Lung microvascular endothelial cell (primary cell): ENCODE data around the gene SDK1. TPM values are rescaled to one million over a fixed set of nuclear protein-coding genes. Genes with fewer than 3 reads are reported as not detected.

Experiments
- DNase-seq, 2 donors: peaks; one replicate each; pipeline versions ENCODE4 v3.0.0 to v3.0.0-alpha.2; 2010; ENCODE audit warnings: low read depth in 2 of 2
- total RNA-seq: library from RNA; depleted of rRNA; stranded (reverse); fragments of >200 nt; gene quantifications from 2 replicates; pipeline ENCODE4 v1.2.1, GENCODE V29; 2014

SDK1 gene
- total RNA-seq, 1 donor from 2014 or later = 0.79 TPM

DNA sequence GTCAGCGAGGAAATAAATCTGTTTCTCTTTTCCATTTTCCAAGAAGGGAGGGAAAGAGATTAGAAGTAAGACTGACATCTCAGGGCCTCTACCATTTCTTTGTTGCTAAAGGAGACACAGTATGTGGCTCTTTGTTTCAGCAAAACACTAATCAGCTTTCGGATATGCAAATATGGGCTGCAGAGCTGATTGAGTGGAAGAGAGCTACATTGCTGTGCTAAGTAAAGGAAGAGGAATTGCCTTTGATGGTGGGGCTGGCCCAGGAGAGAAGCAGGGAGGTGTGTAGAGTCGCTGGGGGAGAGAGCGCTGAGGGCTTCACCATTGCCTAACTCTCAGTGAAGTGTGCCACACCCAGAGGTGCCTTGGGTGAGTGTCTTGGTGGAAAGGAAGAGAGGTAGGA, 284.8 kb downstream of the SDK1 start:
- DNase-seq = no peak

DNA sequence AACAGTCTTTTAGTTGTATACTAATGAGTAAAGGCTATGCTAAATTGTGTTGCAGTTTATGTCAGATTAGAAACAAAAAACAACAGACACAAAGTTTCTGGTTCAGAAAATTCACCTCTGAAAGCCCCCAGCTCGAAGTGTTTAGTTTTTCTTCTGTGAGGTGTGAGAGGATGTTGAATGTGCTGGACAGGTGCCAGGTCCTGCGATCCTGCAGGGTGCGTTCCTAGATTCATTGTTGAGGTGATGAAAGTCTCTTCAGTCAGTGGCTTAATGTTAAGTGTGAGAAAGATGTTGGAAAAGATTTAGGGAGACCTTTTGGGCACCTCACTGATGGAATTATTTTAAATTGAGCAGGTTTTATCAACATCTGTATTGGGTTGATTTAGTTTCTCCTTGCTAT, 287.3 kb downstream of the SDK1 start:
- no peak for DNase-seq

DNA sequence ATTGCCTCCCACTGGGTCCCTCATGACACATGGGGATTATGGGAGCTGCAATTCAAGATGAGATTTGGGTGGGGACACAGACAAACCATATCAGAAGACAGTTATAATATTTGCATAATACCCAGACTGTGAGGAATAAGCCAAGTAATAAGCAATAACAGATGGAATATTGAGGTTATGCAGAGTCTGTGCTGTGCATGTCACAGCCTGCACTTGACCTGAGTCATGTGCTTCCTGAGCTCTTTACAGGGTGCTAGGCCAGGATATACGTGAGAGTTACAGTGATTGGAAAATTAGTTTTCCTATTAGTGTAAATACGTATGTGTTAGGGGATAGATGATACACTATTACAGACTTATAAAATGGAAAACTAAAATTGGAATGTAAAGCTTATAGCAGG, 288.7 kb downstream of the SDK1 start:
- DNase-seq = no peak

DNA sequence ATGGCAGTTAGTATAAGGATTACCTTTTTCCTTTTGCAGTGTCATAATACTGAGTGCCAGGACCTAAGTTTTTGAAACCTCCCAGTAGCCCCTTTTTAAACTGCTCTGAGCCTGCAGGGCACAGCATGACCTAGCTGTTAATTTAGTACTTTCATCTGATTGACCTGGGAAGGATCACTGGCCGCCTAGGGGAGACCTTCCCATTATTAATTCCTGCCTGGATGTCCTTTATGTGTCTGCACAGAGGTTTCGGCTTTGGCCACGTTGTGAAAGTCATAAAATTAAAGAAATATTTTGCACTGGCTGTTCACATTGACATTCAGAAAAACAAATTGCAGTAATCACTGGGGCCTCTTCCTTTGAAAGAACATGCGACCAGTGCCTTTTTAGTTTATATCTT, 290.2 kb downstream of the SDK1 start:
- no peak for DNase-seq

DNA sequence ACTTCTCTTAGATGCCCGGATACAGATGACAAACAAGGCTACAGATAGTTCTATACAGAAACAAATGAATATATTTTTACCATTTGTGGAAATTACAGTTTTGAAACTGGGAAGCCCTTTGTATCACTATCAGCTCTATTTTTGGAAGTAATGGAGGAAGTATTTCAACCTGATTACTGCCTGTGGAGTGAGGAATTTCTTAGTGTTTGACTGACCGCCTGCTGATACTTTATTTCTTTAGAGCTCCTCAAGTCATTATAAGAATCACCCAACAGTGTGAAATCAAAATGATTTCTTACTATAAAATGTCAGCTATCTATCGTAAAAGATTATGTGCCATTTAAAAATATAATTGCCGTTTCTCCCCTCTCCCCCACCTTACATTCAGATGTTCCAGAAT, 290.9 kb downstream of the SDK1 start:
- DNase-seq = no peak

DNA sequence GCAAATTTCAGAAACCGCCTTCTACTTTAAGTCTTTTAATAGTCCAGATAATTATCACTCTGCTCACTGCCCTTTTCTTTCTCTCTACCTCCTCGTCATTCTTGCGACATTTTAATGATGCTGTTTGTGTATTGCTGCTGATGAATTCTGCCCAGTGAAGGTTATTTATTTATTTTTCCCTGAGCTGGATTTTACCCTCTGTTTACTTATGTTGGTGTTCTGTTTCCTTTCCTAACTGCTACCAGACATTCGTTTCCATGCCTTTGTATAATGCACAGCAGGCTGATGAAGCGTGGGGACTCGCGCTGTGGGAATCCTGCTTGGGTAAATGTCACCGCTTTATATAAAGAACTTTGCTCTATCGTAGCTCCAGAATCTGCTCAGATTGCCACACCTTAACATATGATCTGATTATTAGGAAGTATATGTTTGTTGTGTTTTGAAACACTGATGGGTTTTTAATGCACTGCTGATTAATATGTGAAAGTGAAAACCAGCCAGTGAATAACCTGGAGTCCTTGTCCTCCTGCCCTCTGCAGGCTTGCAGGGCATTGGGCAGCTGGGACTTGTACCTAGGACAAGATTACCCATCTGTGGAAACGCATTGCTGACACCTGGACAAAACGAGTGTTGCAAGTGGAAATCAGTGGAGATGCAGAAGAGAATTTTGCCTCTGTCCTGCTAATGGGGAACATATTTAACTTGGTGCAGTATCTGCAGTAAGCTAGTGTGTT, 291.5 kb downstream of the SDK1 start:
- DNase-seq = no peak

DNA sequence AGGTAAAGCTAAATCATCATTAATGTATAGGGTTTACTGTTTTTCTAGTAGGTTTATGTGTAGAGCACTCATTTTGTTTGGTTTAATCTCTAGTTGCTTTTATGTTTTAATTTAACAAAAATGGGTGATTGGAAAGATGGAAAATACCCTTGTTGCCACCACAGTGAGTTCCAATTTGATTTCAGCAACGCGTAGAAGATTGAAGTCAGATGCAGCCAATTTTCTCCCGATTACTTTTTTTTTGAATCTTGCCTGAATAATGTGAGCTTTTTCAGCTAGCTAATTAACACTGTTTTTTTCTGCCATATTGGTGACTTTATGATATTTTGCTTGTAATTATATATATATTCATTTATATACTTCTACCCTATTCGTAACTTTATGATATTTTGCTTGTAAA, 293.8 kb downstream of the SDK1 start:
- no peak for DNase-seq

DNA sequence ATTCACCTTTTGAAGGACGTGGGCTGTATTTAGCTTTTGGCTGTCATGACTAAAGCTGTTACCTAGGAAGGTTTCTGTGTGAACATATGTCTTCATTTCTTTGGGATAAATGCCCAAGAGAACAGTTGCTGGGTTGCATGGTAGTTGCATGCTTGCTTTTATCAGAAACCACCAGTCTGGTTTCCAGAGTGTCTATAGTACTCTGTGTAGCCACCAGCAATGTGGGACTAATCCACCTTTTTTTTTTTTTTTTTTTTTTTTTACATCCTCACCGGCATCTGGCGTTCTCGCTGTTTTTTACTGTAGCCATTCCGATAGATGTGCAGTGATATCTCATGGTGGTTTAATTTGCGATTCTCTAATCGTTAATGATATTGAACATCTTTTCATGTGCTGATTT, 297.8 kb downstream of the SDK1 start:
- DNase-seq = no peak

DNA sequence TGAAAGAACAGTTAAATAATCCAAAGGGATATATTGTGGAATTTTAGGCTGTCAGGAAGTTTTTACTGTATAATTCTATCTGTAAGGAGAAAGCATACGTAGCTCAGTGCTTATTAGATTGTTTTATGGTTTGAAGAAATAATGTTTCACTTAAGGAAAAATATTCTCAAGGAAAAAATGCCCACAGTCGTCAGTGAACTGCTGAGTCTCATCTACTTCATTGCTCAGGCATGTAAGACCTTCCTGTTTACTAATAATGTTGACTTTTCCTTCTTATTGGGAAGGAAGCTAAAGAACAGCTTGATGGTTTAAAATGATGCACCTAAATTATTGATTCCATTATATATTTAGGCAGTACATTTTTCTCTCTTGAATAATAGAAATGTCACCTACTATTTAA, 304.2 kb downstream of the SDK1 start:
- DNase-seq = peak in 1 of 2 donors; percentile 57

DNA sequence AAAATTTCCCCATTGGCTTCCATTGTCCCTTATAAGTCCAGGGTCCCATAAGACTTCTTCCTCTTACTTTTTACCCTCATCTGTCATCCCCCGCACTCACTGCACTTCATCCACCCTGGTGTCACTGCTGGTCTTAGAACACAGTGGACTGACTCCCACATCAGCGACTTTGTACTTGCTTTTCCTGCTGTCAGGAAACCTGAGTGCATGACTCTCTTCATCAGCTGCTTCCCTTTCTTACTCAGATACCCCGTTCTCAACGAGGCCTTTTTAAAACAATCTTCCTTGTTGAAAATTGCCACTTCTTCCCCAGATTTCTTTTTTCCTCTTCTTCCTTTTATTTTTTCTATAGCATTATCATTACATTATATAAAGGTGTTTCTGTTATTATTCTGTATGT, 305.4 kb downstream of the SDK1 start:
- peak in 1 of 2 donors; percentile 54 for DNase-seq

DNA sequence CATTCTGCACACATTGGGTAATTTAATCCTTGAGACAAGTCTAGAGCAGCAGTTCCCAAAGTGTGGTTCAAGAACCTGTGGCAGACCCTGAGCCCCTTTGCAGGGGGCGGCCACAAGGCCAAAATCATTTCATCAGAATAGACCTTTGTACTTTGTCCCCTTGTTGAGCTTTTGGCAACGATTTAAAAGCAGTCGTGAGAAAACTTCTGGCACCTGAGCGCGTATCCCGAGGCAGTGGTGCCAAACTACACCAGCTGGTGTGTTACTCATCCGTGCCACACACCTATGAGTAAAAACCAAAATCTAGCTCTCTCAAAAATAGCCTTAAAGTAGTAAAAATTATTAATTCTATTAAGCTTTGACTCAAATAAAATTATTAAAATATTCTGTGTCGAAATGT, 306.8 kb downstream of the SDK1 start:
- no peak for DNase-seq

DNA sequence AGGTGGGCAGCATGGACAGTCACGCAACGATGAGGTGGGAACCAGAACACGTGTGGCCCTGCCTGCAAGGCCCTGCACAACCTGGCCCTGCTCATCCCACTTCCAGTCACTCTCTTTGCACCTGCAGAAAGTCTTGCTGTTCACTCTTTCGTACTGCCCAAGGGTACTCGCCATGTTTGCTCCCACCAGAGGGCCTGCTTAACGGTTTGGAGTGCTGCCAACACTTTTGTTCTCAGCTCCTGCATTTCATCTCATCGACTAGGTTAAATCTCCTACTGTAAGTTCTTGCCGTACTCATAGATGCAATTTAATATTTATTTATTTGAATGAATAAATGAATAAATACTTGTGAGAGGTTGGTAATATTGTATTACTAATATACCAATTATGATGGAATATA, 315.3 kb downstream of the SDK1 start:
- no peak for DNase-seq

DNA sequence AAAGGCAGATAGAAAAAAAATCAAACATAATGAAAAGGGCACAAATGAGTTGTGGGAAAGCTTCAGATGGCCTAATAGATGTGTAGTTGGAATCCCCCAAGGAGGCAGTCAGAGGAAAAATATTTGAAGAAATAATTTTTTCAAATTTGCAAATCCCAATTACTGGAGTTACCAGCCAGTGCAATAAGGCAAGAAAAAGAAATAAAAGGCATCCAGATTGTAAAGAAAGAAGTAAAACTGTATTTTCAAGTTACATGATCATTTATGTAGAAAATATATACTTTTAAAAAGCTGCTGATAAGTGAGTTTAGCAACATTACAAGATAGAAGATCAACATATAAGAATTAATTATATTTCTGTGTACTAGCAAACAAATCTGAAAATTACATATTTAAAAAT, 329.0 kb downstream of the SDK1 start:
- no peak for DNase-seq

DNA sequence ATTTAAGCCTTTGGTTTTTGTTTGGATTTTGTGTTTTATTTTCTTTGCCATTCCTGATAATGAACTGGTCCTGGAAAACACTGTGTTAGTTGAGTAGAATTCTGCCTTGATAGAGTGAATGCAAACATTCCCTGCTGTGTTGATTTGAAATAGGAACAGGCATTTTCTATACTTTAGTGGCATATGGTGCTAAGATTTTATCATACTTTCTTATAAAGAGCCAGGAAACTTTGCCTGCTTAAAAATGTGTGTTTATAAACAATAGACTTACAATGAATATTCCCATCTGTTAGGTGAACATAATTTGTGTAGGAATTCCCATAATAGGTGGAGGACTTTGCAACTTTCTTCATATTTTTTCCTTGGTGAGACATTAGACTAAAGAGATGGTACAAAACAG, 333.3 kb downstream of the SDK1 start:
- no peak for DNase-seq

DNA sequence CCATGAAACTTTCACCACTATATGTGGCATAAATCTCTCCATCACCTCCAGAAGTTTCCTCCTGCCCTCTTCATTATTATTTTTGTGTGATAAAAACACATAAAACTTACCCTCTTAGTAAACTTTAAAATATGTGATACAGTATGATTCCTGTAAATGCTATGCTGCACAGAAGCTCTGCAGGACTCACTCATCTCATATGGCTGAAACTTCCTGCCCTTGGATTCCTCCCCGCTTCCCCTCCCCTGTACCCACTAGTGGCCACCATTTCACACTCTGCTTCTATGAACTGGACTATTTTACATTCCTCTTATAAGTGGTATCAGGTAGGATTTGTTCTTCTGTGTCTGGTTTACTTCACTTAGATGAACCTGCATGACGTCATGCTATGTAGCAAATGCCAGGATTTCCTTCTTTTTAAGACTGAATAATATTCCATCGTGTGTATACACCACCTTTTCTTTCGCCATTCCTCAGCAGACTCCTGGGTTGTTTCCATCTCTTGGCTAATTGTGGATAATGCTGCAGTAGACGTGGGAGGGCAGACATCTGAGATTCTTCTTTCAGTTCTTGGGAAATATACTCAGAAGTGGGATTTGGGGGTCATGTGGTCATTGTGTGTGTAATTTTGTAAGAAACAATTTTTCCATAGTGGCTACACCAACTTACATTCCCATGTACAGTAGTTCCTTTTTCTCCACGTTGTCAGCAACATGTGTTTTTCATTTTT, 335.2 kb downstream of the SDK1 start:
- DNase-seq = no peak

DNA sequence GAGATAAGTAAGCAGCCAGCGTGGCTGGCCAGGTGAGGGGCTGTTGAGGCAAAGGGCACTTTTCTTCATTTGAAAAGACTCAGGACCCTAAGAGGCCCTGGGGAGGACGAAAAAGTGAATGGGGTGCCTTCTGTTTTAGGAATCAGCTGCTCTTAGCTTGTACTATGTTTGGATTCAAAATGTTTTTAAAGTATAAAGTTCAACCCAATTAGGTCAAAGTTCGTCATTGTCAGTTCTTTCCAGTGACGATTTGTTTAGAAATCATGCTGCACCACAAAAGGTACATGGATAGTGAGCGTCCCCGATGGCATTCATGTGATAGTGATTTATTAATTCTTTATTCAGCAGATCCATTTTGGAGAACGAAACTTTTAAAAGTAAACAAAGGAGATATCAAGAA, 338.2 kb downstream of the SDK1 start:
- DNase-seq = no peak

DNA sequence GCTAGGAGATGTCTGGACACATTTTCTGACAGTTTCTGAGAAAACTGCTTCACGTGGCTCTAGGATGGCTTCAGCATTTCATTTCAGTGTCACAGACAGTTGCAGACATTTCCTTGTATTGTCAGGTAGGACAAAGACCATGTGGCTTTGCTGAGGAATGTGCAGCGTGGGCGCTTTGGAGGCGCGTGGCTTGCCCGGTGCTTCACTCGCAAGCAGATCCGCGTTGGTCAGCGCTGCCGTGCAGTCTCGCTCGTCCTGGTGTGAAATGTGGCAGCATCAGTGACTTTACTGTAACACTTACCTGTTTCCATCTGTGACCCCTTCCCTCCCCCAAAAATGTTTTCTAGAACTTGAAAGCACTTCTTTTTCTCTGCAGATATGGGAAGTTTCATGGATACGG, 340.5 kb downstream of the SDK1 start:
- peak in 1 of 2 donors; percentile 49 for DNase-seq

DNA sequence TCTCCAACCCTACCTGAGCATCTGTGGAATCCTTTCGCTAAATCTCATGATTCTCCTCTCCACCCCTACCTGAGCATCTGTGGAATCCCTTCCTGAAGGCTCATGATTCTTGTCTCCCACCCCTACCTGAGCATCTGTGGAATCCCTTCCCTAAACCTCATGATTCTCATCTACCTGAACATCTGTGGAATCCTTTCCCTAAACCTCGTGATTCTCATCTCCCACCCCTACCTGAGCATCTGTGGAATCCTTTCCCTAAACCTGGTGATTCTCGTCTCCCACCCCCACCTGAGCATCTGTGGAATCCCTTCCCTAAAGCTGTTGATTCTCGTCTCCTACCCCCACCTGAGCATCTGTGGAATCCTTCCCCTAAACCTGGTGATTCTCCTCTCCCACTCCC, 342.0 kb downstream of the SDK1 start:
- no peak for DNase-seq

DNA sequence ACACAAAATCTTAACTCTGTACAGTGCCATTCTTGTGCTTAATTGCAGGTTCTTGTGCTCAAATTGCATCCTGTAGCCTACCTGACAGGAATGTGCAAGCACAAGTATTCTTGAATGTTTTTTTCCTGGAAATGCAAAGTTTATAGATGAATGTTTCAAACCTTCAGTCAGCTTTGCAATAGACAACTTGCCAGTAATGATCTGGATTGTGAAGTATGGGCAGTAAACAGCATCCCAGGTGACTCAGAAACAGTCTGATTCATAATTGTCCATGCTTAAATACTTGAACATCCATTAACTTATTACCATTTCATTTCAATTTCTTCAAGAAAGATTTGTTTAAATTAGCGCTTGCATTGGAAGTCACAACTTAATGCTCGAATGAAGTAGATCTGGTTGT, 347.2 kb downstream of the SDK1 start:
- DNase-seq = no peak

DNA sequence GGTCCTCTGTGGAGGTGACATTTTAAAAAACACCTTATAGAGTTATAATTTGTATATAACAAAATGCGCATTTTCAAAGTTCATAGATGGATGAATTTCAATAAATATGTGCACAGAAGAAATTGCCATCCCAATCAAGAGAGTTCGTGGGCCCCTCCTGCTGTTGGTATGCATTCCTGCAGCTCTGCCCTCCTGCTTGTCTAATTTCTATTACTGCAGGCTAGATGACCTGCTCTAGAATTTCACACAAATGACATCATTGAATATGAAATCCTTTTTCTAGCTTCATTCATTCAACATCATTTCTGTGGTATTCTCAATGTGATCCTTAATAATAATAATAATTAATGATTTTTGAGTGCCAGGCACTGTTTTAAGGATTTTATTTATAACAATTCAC, 348.2 kb downstream of the SDK1 start:
- DNase-seq = peak; percentile 3 to 11

DNA sequence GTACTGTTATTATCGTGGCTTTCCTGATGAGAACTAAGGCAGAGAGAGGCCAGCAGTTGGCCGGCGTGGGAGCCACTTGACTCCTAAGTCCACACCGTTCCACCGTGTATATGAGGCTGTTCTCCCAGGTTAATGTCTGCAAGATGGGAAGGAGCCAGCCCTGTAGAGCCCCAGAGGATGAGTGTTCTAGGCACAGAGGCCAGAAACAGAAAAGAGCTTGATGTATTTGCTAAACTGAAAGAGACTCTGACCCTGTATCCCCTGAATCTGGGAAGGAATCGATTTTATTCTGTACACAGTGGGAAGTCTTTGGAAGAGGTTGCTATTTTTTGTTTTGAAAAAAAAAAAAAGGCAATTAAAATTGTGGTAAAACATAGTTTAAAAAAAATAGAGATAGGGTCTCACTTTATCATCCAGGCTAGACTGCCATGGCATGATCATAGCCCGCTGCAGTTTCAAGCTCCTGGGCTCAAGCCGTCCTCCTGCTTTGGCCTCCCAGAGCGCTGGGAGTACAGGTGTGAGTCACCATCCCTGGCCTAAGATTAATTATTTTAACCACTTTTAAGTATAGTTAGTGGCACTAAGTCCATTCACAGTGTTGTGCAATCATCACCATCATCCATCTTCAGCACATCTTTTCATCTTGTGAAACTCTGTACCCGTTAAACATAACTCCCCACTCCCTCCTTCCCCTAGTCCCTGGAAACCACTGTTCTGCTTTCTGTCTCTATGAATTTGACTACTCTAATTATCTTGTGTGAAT, 348.8 kb downstream of the SDK1 start:
- DNase-seq = no peak

DNA sequence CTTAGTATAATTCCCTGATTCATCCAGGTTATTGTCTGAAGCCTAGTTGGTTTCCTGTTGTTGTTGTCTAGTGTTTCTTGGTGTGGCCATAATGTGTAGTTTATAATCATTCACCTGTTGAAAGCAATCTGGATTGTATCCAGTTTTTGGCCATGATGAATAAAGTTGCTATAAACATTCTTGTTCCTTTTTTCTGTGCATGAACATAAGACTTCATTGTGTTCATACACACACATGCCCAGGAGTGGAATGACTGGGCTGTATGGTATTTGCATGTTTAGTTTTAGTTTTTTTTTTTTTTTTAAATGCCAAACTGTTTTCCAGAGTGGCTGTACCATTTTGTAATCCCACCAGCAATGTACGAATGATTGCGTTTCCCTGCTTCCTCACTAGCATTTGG, 349.8 kb downstream of the SDK1 start:
- no peak for DNase-seq

DNA sequence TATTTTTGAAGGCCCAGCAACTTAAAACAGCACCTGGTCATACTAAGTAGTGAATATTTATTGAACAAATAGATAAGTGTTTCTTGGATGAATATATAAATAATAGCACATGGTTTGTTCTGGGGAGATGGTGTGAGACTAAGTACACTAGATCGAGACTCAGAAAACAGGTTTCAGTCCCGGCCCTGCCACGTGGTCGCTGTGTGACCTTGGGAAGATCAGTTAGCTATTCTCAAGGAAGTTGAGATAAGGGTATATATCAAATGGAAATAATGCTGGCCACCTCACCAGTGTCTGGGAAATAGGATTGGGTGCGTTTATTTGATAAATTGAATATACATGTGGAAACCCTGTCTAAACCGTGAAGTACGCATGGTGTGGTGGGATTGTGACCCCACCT, 354.6 kb downstream of the SDK1 start:
- DNase-seq = no peak
